Measurements from ENCODE around the gene TASOR2. TPM values are rescaled to one million over a fixed set of nuclear protein-coding genes. Genes with fewer than 3 reads are reported as not detected.

The TASOR2 gene
- total RNA-seq, 1 donor from 2014 or later = 63.7 TPM

DNA sequence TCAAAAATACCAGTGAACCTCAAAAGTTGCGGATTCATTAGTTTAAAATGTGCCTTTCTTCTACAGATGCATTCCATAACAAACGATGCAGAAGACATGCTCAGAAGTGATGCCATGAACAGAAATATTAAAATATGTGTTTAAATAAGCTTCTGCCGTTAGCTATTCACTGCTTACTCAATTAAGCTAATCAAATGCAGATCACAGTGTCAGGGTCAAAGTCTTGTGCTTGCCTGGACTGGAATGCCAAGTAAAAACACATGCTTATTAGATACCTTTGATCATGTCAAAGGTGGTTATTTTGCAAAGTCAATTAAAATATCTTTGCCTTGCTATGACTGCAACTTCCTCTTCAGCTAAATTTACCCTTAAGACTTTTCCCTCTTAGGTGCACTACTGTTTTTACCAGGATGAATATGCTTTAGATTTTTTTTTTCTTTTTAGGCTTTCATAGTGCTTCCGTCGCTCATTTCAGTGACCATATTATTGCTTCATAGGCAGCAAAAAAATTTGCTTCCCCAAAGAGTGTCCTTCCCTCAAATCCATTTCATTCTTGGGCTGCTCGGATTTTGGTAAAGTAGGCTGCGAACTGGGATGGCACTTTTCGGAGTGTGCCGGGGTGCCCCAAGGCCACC is 19.1 kb upstream of the TASOR2 start:
- Histone ChIP-seq H3K27me3 (no peaks in the 10 kb centered on the region), H3K4me3 (peak overlapping the region; percentile 79), H3K27ac (peak overlapping the region; percentile 81), H3K36me3 (no peaks in the 10 kb centered on the region), H3K4me1 (peaks cover 15% of the 10 kb centered on the region), H3K9me3 (no peaks in the 10 kb centered on the region)
- TF ChIP-seq, protein P1, sequence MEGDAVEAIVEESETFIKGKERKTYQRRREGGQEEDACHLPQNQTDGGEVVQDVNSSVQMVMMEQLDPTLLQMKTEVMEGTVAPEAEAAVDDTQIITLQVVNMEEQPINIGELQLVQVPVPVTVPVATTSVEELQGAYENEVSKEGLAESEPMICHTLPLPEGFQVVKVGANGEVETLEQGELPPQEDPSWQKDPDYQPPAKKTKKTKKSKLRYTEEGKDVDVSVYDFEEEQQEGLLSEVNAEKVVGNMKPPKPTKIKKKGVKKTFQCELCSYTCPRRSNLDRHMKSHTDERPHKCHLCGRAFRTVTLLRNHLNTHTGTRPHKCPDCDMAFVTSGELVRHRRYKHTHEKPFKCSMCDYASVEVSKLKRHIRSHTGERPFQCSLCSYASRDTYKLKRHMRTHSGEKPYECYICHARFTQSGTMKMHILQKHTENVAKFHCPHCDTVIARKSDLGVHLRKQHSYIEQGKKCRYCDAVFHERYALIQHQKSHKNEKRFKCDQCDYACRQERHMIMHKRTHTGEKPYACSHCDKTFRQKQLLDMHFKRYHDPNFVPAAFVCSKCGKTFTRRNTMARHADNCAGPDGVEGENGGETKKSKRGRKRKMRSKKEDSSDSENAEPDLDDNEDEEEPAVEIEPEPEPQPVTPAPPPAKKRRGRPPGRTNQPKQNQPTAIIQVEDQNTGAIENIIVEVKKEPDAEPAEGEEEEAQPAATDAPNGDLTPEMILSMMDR (IDR thresholded peaks at IDR 0.05) = no peak
- intact Hi-C loops (cut with DNase I) = no loop called here
- DNase-seq (no peak), ATAC-seq (no peak)

DNA sequence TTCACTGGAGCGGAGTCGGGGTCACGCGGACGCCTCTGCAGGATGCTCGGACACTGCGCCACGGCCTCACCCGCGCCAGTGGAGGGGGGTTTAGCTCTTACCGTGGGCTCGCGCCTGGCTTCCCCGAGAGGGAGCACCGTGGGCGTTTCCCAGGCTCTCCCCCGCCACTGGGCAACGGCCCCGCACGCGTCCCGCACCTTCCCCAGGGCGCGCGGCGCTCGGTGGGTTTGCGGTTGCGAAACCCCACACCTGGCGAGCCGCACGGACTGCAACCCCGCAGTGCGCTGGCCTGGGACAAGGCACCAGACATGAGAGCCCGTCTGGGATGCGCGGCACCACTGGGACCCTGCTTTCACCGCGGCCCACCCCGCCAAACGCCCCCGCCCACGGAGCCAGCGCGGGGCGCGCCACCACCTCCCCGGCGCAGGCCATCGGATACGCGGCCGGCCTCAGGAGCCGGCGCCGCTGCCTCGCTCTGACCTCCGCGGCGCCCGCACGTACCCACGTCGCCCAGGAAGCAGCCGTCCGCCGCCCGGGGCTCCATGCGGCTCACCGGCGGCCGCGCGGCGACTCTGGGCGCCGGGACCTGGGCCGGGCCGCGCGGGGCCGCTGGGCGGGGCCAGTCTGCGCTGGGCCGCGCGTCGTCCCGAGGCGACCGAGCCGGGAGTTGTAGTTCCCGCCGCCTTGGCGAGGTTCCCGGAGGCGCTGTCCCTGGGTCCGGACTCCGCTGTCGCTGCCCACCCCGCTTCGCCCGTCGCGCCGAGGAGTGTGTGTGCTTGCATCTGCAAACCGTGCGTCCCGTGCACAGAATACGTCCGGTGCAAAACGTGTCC is 18.4 kb upstream of the TASOR2 start, which contains the start of gene ASB13:
Gene ASB13 (minus strand): TSS at position 588 of the 833 bp plus-strand sequence. CDS start 44 bp downstream, at position 544.
- TF ChIP-seq, protein P1 (IDR thresholded peaks at IDR 0.05) = peak; percentile 10

DNA sequence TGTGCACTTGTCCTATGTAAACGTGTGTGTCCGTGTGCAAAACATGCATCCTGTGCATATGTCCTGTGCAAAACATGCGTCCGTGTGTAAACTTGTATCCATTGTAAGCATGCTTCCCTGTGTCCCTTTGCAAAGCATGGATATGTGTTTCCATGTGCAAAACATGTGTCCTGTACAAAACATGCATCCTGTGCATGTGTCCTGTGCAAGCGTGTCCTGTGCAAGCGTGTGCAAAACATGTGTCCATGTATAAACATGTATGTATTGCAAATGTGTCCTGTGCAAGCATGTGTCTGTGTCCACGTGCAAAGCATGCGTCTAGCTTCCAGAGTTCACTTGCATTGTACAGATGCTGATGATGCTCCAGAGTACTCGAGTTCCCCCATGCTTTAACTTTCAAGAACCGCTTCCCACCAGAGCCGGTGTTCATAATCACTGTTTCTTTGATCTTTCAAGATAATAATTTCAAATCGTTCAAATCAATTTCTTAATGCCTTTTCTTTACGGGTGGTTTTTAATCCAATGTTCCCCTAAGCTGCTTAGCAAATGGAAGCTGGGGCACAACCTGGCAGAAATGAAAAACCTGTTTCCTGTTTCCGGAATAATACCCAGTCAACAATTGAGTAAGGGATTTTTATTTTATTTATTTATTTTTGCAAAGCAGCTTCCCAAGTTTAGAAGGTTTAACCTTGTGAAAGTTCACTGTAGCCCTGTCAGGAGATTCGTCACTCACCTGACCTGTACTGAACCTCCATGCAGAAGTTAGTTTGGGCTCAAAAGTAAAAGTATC is 17.6 kb upstream of the TASOR2 start:
- TF ChIP-seq, protein P1 (IDR thresholded peaks at IDR 0.05) = peak; percentile 1
- peaks cover 15% of the 10 kb centered on the region for H3K4me1 ChIP-seq
- no peaks in the 10 kb centered on the region for H3K9me3 ChIP-seq
- ATAC-seq = no peak
- no peaks in the 10 kb centered on the region for H3K36me3 ChIP-seq
- intact Hi-C loops (cut with DNase I) = no loop called here
- H3K27ac ChIP-seq = no peak overlapping the region
- H3K27me3 ChIP-seq = no peaks in the 10 kb centered on the region
- peak overlapping the region; percentile 79 for H3K4me3 ChIP-seq
- DNase-seq = no peak

More for the DNA sequence above, 18.4 kb upstream of the TASOR2 start, which contains the start of gene ASB13:
- Histone ChIP-seq H3K4me1 (peaks cover 15% of the 10 kb centered on the region), H3K4me3 (peak within 1 kb of the TSS; percentile 79), H3K36me3 (no peaks in the 10 kb centered on the region), H3K27me3 (no peaks in the 10 kb centered on the region), H3K27ac (peak within 1 kb of the TSS; percentile 81), H3K9me3 (no peaks in the 10 kb centered on the region)
- ATAC-seq = peak; percentile 97
- intact Hi-C loops (cut with DNase I) = no loop called here
- peak; percentile 89 for DNase-seq

DNA sequence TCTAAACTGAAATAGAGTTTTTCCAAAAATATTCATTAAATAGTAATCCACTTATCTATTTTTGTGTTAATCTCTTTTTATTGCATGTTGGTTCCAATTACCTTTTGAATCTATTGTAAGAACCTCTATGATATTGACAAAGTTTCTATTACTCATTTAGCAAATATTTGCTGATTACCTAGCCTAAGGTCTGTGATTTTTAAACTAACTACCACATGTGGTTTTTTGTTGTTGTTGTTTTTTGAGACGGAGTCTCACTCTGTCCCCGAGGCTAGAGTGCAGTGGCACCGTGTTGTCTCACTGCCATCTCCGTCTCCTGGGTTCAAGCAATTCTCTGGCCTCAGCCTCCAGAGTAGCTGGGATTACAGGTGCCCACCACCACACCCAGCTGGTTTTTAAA is 16.2 kb upstream of the TASOR2 start:
- H3K9me3 ChIP-seq = no peaks in the 10 kb centered on the region
- H3K27me3 ChIP-seq = no peaks in the 10 kb centered on the region
- TF ChIP-seq, protein P1 (IDR thresholded peaks at IDR 0.05) = no peak
- H3K36me3 ChIP-seq = no peaks in the 10 kb centered on the region
- peaks cover 15% of the 10 kb centered on the region for H3K4me1 ChIP-seq
- DNase-seq = no peak
- intact Hi-C loops (cut with DNase I) = no loop called here
- H3K27ac ChIP-seq = no peak overlapping the region
- ATAC-seq = no peak
- H3K4me3 ChIP-seq = no peak overlapping the region

DNA sequence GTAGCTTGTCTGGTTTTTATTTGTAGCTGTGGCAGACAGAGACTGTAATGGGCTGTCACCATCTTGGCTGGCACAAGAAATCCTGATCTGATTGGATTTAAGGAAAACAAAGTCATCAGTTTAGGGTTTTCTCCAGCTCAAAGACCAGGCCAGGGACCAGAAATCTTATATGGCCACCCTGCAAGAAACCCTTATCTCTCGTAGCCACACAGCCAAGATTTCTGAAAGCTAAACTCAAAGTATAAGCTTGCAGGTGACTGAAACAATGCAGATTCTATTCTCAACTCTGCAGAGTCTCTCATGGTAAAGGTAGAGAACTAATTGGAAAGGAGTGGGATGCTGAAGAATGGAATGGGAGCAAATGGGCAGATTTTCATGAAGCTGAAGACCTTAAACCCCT is 15.0 kb upstream of the TASOR2 start:
- DNase-seq (no peak), ATAC-seq (no peak)
- Histone ChIP-seq H3K27me3 (no peaks in the 10 kb centered on the region), H3K36me3 (no peaks in the 10 kb centered on the region), H3K4me1 (peaks cover 15% of the 10 kb centered on the region), H3K4me3 (no peak overlapping the region), H3K27ac (no peak overlapping the region), H3K9me3 (no peaks in the 10 kb centered on the region)
- intact Hi-C loops (cut with DNase I) = no loop called here
- TF ChIP-seq, protein P1 (IDR thresholded peaks at IDR 0.05) = no peak
